ENCODE measurements around the gene LRMDA.

Gene LRMDA

DNA sequence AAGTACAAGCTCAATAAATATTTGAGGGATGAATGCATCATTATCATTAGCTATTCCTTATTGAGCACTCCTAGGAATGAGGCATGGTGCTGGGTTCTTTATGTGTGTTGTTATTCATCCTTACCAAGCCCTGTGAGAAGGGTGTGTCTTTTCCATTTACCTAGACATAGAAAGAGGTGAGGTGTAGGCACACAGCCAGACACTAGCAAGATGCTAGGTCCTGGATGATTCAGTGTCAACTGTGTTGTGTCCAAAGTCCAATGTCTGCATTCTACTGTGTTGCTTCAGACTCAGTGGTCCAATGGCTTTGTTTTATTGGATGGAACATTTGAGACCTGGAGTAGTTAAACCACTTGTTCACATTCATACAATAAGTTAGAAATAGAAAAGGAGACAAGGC lies 605.5 kb downstream of the LRMDA start:
- TF ChIP-seq, protein P1, sequence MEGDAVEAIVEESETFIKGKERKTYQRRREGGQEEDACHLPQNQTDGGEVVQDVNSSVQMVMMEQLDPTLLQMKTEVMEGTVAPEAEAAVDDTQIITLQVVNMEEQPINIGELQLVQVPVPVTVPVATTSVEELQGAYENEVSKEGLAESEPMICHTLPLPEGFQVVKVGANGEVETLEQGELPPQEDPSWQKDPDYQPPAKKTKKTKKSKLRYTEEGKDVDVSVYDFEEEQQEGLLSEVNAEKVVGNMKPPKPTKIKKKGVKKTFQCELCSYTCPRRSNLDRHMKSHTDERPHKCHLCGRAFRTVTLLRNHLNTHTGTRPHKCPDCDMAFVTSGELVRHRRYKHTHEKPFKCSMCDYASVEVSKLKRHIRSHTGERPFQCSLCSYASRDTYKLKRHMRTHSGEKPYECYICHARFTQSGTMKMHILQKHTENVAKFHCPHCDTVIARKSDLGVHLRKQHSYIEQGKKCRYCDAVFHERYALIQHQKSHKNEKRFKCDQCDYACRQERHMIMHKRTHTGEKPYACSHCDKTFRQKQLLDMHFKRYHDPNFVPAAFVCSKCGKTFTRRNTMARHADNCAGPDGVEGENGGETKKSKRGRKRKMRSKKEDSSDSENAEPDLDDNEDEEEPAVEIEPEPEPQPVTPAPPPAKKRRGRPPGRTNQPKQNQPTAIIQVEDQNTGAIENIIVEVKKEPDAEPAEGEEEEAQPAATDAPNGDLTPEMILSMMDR (conservative IDR thresholded peaks at IDR 0.05), result no peak
- peak overlapping the region; percentile 97; the same call in 1 of the 2 replicates for H3K27ac ChIP-seq

DNA sequence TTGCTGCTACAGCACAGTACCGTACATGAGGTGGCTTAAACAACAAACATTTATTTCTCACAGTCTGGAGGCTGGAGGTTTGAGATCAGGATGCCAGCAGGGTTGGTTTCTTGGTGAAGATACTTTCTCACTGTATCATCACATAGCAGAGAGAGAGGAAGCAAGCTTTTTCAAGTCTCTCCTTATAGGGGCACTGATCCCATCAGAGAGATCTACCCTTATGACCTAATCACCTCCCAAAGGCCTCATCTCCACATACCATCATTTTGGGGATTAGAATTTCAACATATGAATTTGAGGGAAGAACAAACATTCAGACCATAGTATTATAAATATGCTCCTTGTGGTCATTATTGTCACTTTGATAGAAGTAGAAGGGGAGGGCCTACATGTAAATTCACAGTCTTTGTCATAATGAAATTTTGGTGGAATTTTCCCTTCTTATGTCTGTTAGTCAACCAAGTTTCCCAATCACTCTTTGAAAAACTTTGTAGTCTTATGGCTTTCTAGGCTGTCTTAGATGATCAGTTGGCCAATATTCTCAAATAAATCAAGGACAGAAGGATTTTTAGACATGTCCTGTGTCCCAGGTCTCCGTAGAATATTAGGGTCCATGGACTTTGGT lies 606.2 kb downstream of the LRMDA start:
- H3K27ac ChIP-seq, result no peak overlapping the region; the same call in 1 of the 2 replicates
- TF ChIP-seq, protein P1 (conservative IDR thresholded peaks at IDR 0.05), result no peak

DNA sequence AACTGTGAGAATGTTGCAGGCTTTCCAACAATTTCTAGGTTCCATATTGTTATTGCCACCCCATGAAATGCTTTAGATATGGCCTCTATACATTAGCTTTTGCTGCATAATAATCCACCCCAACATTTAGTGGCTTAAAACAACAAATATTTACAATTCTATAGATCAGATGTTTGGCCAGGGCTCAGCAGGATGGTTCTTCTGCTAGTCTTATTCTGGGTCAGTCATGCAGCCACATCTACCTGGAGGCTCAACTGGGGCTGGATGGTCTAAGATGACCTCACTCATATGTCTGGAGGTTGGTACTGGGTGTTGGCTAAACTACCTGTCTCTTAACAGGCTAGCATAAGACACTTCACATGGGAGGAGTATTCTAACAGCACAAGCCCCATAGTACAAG lies 607.3 kb downstream of the LRMDA start:
- TF ChIP-seq, protein P1 (conservative IDR thresholded peaks at IDR 0.05), result no peak
- no peak overlapping the region for H3K27ac ChIP-seq

DNA sequence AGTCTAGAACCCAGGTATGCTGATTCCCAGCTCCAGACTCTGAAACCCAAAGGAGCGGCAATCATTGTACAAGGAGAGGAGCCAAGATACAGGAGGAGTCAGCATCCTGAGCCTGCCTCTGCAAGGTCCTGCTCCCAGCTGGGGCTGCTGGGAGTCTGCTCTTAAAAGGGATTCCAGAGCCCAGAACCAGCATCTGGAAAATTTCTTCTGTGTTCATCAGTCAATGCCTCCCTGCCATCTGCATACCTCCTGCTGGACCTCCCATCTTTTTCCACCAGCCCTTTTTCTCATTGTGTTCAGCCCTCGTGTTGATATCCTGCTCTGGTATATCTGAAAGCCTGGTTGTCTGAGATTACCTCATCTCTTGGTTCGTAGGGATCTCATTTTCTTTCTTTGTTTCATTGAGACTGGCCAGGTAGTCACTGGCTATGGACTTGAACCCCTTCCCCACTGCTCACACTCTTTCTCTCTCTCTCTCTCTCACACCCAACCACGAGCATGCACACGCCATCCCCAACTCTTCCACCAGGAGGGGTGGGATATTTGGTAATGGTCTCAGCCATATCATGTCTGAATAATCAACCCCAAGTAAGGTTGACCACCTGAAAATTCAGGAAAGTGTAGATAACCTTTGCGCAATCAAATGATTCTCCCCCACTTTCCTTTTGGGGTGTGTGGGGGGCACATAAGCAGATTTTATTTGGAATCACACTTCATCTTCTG lies 608.8 kb downstream of the LRMDA start:
- no peak overlapping the region for H3K27ac ChIP-seq
- TF ChIP-seq, protein P1 (conservative IDR thresholded peaks at IDR 0.05), result no peak

DNA sequence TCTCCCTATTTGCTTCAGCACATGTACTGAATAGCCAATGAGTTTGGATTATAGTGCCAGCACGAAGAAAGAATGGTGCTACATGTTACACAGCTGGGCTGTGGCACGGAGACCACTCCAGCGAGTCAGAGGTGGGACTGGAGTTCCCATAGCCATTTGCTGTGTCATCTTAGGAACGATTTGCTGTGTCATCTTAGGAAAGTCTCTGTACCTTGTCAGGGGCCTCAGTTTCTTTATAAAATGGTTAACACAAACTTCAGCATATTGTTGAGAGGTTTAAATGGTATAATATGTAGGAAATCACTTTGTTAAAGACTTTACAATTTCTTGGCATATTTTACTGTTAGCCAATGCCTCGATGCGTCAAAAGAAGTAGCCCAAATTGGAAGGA lies 609.4 kb downstream of the LRMDA start:
- TF ChIP-seq, protein P1 (conservative IDR thresholded peaks at IDR 0.05), result no peak
- H3K27ac ChIP-seq, result no peak overlapping the region

DNA sequence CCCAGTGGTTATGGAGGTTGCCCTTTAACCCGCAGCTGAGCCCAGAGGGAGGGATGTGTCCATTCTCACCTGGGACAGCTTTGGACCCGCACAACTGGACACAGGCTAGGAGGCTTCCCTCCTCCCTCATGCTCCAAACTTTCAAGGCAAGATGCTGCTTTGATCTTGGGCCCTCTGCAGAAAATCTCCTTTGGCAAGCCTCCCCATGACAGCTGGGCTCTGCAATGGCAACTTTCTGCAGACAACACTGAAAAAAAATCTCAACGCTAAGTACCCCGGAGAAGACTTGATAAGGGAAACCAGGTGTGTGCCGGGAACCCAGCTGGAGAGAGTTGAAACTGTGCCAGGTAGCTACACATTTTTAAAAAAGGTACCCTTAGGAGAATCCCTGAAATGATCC lies 610.1 kb downstream of the LRMDA start:
- TF ChIP-seq, protein P1 (conservative IDR thresholded peaks at IDR 0.05), result no peak
- no peak overlapping the region for H3K27ac ChIP-seq

DNA sequence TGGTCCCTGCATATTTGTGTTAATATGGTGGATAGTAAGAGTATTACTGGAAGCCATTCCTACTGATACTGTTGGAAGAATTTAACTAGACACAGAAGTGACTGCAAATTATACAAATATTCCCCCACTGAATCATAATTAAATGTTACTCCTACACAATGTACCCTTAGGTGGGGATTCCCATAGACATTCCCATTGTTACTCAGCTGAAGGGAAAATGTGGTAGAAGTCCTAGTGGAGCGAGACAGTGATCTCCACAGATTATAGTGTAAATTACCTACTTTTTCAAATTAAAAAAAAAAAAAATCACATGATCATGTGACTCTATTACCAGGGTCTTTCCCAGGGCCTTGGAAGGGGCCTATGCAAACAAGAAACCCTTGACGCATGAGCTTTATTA lies 611.8 kb downstream of the LRMDA start:
- TF ChIP-seq, protein P1 (conservative IDR thresholded peaks at IDR 0.05), result no peak
- no peak overlapping the region for H3K27ac ChIP-seq

Data from VCaP (cell line).